HG02642 (cell line): Measurements from ENCODE around the gene TMC8.
"Not testable (repeated sequence)": the region's sequence is repeated elsewhere in the genome, so short reads cannot be mapped to it uniquely, and the experiment has no call there.

Experiments used
- ATAC-seq: cut with Tn5 transposase; IDR thresholded peaks from one replicate; pipeline ENCODE4 v1.9.1; 2021; ENCODE audit warnings: mild to moderate bottlenecking; ENCODE audit not compliant: unreplicated experiment, poor library complexity

The TMC8 gene

DNA sequence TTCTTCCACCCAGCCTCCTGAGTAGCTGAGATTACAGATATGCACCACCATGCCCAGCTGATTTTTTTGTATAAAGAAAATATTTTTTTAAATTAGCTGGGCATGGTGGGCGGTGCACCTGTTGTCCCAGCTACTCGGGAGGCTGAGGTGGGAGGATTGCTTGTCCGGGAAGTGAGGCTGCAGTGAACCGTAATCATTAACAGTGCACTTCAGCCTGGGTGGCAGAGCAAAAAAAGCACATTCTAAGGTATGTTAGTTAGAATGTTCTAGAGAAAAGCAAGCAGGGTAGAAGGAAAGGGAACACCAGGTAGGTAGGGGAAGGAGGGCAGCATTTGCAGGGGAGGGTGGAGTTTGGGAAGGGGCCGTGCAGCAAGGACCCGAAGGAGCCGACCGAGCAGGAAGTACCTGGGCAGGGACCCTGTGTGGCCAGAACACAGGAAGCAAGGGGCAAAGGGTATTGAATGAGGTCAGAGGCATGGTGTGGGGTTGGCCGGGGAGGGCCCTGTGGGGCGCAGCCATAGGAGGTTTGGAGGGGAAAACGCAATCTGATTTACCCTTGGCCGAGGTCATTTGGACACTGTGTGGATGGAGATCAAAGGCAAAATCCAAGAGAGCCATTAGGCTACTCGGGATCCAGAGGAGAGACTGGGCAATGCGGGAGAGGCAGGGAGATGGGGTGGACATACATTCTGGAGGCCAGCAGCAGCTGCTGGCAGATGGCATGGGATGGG is 17.9 kb downstream of the TMC8 start:
- ATAC-seq: no peak

DNA sequence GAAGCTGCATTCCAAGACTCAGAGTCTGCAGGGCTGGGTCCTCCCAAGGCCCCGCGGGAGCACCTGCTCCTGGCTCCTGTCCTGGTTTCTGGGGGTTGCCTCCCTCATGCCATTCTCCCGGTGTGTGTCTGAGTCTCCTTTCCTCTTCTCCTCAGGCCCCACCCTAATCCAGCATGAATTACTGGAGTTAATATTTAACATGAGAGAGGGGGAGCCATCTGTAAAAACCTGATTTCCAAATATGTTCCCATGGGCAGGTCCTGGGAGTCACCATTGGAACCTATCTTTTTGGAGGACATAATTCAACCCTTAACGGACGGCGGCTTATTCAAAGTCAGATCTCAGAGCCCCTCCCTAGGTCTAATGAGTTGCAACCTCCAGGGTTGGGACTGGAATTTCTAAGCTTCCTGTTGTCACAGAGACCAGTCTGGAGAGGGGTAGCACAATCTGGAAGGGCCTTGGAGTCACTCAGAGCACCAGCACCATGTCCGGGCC is 21.0 kb downstream of the TMC8 start:
- ATAC-seq: no peak

DNA sequence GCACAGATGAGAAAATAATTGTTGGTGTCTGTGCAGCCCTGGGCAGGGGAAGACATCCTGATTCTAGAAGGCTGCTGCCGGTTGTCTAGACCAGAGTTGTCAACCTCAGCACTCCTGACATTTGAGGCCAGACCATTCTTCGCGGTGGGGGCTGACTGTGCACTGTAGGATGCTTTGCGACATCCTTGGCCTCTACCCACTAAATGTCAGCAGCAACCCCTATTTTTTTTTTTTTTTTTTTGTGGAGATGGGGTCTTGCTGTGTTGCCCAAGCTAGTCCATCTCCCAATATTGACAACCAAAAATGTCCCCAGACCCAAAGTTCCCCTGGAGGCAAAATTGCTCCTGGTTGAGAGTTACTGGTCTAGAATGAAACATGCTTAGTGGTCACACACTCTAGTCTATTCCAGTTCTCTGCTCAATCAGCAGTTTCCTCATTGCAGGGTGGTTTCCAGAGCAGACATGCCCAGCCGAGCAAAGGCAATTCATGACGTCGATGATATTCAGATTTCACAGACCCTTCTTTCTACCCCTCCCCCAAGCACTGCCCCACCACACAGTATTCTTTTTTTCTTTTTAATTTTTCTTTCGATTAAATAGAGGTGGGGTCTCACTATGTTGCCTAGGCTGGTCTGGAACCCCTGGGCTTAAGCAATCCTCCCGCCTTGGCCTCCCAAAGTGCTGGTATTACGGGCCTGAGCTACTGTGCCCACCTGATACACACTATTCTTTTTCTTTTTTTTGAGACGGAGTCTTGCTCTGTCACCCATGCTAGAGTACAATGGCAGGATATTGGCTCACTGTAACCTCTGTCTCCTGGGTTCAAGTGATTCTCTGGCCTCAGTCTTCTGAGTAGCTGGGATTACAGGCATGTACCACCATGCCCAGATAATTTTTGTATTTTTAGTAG is 24.6 kb downstream of the TMC8 start:
- ATAC-seq: peak; percentile 51

GRCh38 chr17:78159575-78160158 is 29.1 kb downstream of the TMC8 start:
- peak; percentile 38 for ATAC-seq

GRCh38 chr17:78163881-78164747 is 33.5 kb downstream of the TMC8 start:
- no peak for ATAC-seq

GRCh38 chr17:78164748-78165607 is 34.4 kb downstream of the TMC8 start:
- no peak for ATAC-seq

- ATAC-seq: no peak
These were observed 35.8 kb downstream of the TMC8 start for GRCh38 chr17:78166416-78166815.

- peak; percentile 52 for ATAC-seq
These were observed 37.8 kb downstream of the TMC8 start, which contains the start of gene SYNGR2 for GRCh38 chr17:78168242-78168902. Gene SYNGR2 (plus strand): TSS chr17:78168581. CDS start chr17:78168617, 36 bp downstream.

- peak; percentile 33 for ATAC-seq
These were observed 38.6 kb downstream of the TMC8 start for GRCh38 chr17:78168903-78169793.

GRCh38 chr17:78170692-78171590 is 40.4 kb downstream of the TMC8 start:
- no peak for ATAC-seq

GRCh38 chr17:78171591-78172248 is 41.1 kb downstream of the TMC8 start:
- ATAC-seq: not testable (repeated sequence)

DNA sequence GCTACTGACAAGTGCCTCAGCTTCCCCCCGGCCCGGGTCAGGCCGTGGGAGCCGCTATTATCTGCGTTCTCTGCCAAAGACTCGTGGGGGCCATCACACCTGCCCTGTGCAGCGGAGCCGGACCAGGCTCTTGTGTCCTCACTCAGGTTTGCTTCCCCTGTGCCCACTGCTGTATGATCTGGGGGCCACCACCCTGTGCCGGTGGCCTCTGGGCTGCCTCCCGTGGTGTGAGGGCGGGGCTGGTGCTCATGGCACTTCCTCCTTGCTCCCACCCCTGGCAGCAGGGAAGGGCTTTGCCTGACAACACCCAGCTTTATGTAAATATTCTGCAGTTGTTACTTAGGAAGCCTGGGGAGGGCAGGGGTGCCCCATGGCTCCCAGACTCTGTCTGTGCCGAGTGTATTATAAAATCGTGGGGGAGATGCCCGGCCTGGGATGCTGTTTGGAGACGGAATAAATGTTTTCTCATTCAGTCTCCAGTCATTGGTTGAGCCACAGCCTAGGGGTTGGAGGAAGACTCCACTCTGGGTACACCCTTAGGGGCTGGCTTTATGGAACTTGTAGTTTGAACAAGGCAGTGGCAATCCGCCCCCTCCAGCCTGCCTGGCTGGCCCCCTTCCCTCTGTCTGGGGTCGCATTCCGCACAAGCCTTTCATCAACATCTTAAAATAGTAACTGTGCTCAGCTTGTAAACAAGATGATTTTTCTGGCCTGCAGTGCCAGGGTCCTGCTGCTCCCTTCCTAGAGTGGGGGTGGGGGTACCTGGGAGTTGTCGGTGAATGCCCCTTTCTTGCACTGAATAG is 41.9 kb downstream of the TMC8 start:
- ATAC-seq: no peak

DNA sequence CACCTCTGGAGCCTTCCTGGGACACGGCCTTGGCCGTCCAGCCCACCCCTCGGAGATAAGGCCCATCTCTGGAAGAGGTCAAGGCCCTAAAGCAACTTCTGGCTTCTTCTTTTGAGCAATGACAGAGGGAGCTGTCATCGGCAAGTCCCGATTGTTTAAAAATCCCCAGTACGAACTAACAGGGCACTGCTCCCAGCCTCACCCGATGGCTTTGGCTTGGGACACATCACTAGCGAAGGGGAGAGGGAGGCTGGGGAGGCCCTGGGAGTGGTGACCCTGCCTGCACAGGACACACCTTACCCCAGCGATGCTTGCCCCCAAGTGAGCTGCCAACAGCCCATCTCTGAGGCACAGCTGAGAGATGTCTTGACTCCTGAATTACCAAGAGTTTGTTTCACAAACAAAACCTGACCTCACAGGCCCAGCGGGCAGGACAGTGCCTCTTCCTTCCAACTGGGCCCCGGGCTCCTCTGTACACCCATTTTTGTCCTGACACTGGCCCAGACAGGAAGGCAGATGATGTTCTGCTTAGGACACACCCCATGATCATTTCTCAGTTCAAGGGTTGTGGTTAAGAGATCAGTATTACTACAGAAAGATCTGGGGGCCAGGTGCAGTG is 42.6 kb downstream of the TMC8 start:
- no peak for ATAC-seq

DNA sequence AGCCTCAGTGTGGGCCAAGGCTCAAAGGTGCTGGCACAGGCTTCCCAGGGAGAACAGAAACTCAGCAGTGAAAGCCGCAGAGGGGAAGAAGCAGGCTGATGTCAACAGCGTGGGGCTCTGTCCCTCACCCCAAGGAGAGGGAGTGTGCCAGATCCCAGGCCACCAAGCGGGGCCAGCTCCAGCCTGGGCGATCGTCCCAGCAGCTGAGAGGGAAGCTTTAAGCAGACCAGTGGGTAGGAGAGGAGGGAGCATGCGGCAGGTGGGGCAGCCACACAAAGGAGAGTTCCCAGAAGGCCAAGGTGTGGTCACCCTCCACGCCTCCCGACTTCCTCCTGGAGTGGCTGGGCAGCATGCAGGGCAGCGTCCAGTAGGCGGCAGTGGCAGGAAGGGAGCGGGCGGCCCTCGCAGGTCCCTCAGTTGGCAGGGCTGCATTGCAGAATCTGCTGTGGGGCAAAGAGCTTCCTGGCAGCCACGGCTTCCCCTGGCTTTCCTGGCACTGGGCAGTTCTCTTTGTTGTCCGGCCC is 43.8 kb downstream of the TMC8 start:
- ATAC-seq: no peak
